CD4-positive, alpha-beta T cell (primary cell): Measurements from ENCODE around the gene DDTL. TPM values are rescaled to one million over a fixed set of nuclear protein-coding genes. Genes with fewer than 3 reads are reported as not detected.
"Not testable (repeated sequence)": the region's sequence is repeated elsewhere in the genome, so short reads cannot be mapped to it uniquely, and the experiment has no call there.

Experiments
- ATAC-seq: fragments of 200-7000 bp; cut with Tn5 transposase; one replicate; pipeline ENCODE4 v1.10.0; 2022; ENCODE audit warnings: mild to moderate bottlenecking; ENCODE audit not compliant: poor library complexity
- CTCF ChIA-PET: fragments of 350-600 bp; sonication (Branson Sonifier 250); formaldehyde crosslinking; loops from one replicate; lab custom pipeline; 2021; ENCODE audit warnings: antibody characterized with exemption, inconsistent platforms; lab: Charles Lee
- POLR2A ChIA-PET: fragments of 350-600 bp; sonication (Branson Sonifier 250); formaldehyde crosslinking; loops from one replicate; lab custom pipeline; 2021; ENCODE audit warnings: antibody characterized with exemption, inconsistent platforms; lab: Charles Lee
- DNase-seq, 14 experiments: peaks; one replicate each; pipeline ENCODE4 v3.0.0-alpha.2; 2013 to 2020; ENCODE audit warnings: mixed read lengths in 2 of 14
- H3K27ac ChIP-seq, 2 donors: one replicate each; pipeline versions ENCODE4 v1.5.1 to v1.7.0; 2013; ENCODE audit warnings: low read length in 2 of 2, low read depth in 1 of 2, mild to moderate bottlenecking in 1 of 2
- H3K27me3 ChIP-seq, 2 experiments: 1 replicate in 1 of 2; 2 replicates in 1 of 2; pipeline versions ENCODE4 v1.6.1 to v1.7.0; 2013; ENCODE audit warnings: low read length in 2 of 2, control low read depth in 1 of 2, mild to moderate bottlenecking in 1 of 2, moderate library complexity in 1 of 2; ENCODE audit not compliant: insufficient read depth in 2 of 2, control insufficient read depth in 1 of 2
- H3K36me3 ChIP-seq: one replicate; pipeline ENCODE4 v1.6.1; 2013; ENCODE audit warnings: low read length, control low read depth; ENCODE audit not compliant: insufficient read depth
- H3K4me1 ChIP-seq: one replicate; pipeline ENCODE4 v1.6.1; 2013; ENCODE audit warnings: low read length, control low read depth; ENCODE audit not compliant: insufficient read depth
- H3K4me3 ChIP-seq: one replicate; pipeline ENCODE4 v1.5.1; 2013; ENCODE audit warnings: mild to moderate bottlenecking, low read length, moderate library complexity
- H3K9me3 ChIP-seq, 2 experiments: 1 replicate in 1 of 2; 2 replicates in 1 of 2; pipeline versions ENCODE4 v1.6.1 to v1.7.0; 2013; ENCODE audit warnings: low read length in 2 of 2, mild to moderate bottlenecking in 2 of 2, control low read depth in 1 of 2, moderate library complexity in 1 of 2; ENCODE audit not compliant: control insufficient read depth in 1 of 2, insufficient read depth in 1 of 2
- H3K27ac Mint-ChIP-seq: one replicate; pipeline ENCODE4 v1.8.0; 2020; ENCODE audit warnings: mixed read lengths
- H3K27me3 Mint-ChIP-seq: one replicate; pipeline ENCODE4 v1.8.0; 2021; ENCODE audit warnings: mixed read lengths
- H3K36me3 Mint-ChIP-seq: one replicate; pipeline ENCODE4 v1.8.0; 2021; ENCODE audit warnings: low read depth, mixed read lengths
- H3K4me1 Mint-ChIP-seq: one replicate; pipeline ENCODE4 v1.8.0; 2021; ENCODE audit warnings: low read depth, mixed read lengths
- H3K4me3 Mint-ChIP-seq: one replicate; pipeline ENCODE4 v1.8.0; 2020; ENCODE audit warnings: mild to moderate bottlenecking, mixed read lengths
- H3K9me3 Mint-ChIP-seq: one replicate; pipeline ENCODE4 v1.8.0; 2020; ENCODE audit warnings: mixed read lengths
- CTCF ChIP-seq: fragments of 200-600 bp; IDR thresholded peaks from one replicate; pipeline ENCODE4 v1.8.0; 2022; ENCODE audit warnings: antibody characterized with exemption, mild to moderate bottlenecking
- intact Hi-C, 2 experiments: fragments of 100-400 bp; cut with DNase I in 1 of 2; cut with micrococcal nuclease in 1 of 2; formaldehyde crosslinking; loops; one replicate each; pipeline versions ENCODE4 v1.15.1 to v1.9.0; 2023 to 2025; cut with DNase I, micrococcal nuclease
- total RNA-seq, 174 experiments: library from RNA in 2 of 174; stranded (reverse) in 2 of 174; gene quantifications; one replicate each; pipeline ENCODE4 v1.2.3 and lab custom pipeline; 2021 to 2026

The DDTL gene
- total RNA-seq, 2 experiments from 2014 or later, result 3.5 to 3.8 TPM

- Mint-ChIP-seq H3K27me3 (no peaks in the 10 kb centered on the region), H3K4me3 (no peak overlapping the region), H3K27ac (no peak overlapping the region), H3K36me3 (no peaks in the 10 kb centered on the region), H3K4me1 (no peaks in the 10 kb centered on the region), H3K9me3 (no peaks in the 10 kb centered on the region)
- intact Hi-C loops, result loop anchor here in 1 of 2 experiments (5.0 kb wide), 1 partner anchor 48 kb away; no protein-coding TSS in a partner anchor
- ChIA-PET POLR2A (no interaction called here), CTCF (no interaction called here)
- Histone ChIP-seq H3K27ac (no peak overlapping the region), H3K9me3 (no peaks in the 10 kb centered on the region), H3K4me3 (no peak overlapping the region), H3K4me1 (no peaks in the 10 kb centered on the region), H3K36me3 (no peaks in the 10 kb centered on the region), H3K27me3 (no peaks in the 10 kb centered on the region)
- ATAC-seq (no peak), DNase-seq (no peak)
- TF ChIP-seq CTCF, result no peak
Measured at GRCh38 chr22:23939017-23939357, 27.7 kb upstream of the DDTL start.

- ATAC-seq, H3K9me3 Mint-ChIP-seq, H3K27me3 Mint-ChIP-seq, H3K36me3 ChIP-seq, H3K27ac ChIP-seq, H3K27ac Mint-ChIP-seq, H3K27me3 ChIP-seq, CTCF ChIA-PET, H3K36me3 Mint-ChIP-seq, intact Hi-C loops, H3K4me3 Mint-ChIP-seq, H3K4me1 Mint-ChIP-seq, POLR2A ChIA-PET, H3K9me3 ChIP-seq, H3K4me3 ChIP-seq, DNase-seq, H3K4me1 ChIP-seq: not testable (repeated sequence)
Measured at GRCh38 chr22:23940166-23940565, 26.5 kb upstream of the DDTL start.

GRCh38 chr22:23947391-23947790 is 19.3 kb upstream of the DDTL start:
- H3K27ac Mint-ChIP-seq, H3K27me3 Mint-ChIP-seq, H3K4me1 ChIP-seq, H3K9me3 Mint-ChIP-seq, H3K4me1 Mint-ChIP-seq, H3K9me3 ChIP-seq, DNase-seq, CTCF ChIA-PET, H3K36me3 ChIP-seq, H3K36me3 Mint-ChIP-seq, ATAC-seq, H3K27ac ChIP-seq, H3K4me3 ChIP-seq, intact Hi-C loops, POLR2A ChIA-PET, H3K27me3 ChIP-seq, H3K4me3 Mint-ChIP-seq: not testable (repeated sequence)

- H3K27me3 Mint-ChIP-seq, H3K27ac ChIP-seq, H3K9me3 Mint-ChIP-seq, DNase-seq, H3K4me3 Mint-ChIP-seq, H3K27ac Mint-ChIP-seq, H3K36me3 Mint-ChIP-seq, H3K27me3 ChIP-seq, POLR2A ChIA-PET, H3K4me1 ChIP-seq, H3K4me3 ChIP-seq, H3K4me1 Mint-ChIP-seq, H3K36me3 ChIP-seq, CTCF ChIA-PET, H3K9me3 ChIP-seq, ATAC-seq: not testable (repeated sequence)
- intact Hi-C loops, result loop anchor here in 1 of 2 experiments (5.0 kb wide), 2 partner anchors 58 to 87 kb away; partner anchors contain the start of gene GSTT4
Measured at GRCh38 chr22:23949764-23950163, 16.9 kb upstream of the DDTL start.

GRCh38 chr22:23951383-23951782 is 15.3 kb upstream of the DDTL start:
- ATAC-seq, H3K9me3 ChIP-seq, H3K27ac Mint-ChIP-seq, DNase-seq, H3K4me1 Mint-ChIP-seq, H3K4me3 Mint-ChIP-seq, H3K27ac ChIP-seq, H3K36me3 Mint-ChIP-seq, H3K4me1 ChIP-seq, H3K27me3 ChIP-seq, CTCF ChIA-PET, H3K4me3 ChIP-seq, H3K27me3 Mint-ChIP-seq, H3K36me3 ChIP-seq, POLR2A ChIA-PET, H3K9me3 Mint-ChIP-seq: not testable (repeated sequence)
- intact Hi-C loops, result loop anchor here in 1 of 2 experiments (5.0 kb wide), 2 partner anchors 56 to 89 kb away; partner anchors contain the start of gene GSTT4

- intact Hi-C loops, result loop anchor here in 1 of 2 experiments (5.0 kb wide), 2 partner anchors 54 to 91 kb away; partner anchors contain the start of gene GSTT4
- CTCF ChIA-PET, H3K27ac Mint-ChIP-seq, H3K4me3 Mint-ChIP-seq, H3K4me3 ChIP-seq, H3K27me3 ChIP-seq, H3K27me3 Mint-ChIP-seq, H3K9me3 Mint-ChIP-seq, H3K36me3 Mint-ChIP-seq, H3K4me1 ChIP-seq, H3K27ac ChIP-seq, H3K4me1 Mint-ChIP-seq, H3K9me3 ChIP-seq, H3K36me3 ChIP-seq, DNase-seq, ATAC-seq: not testable (repeated sequence)
- POLR2A ChIA-PET, result interaction anchor here (0.5 kb wide), 1 partner anchor 331 kb away, joined by 3 read pairs; no protein-coding TSS in a partner anchor
Measured at GRCh38 chr22:23952794-23953405, 13.8 kb upstream of the DDTL start.
